GM20431 (cell line): ENCODE results near the gene HSPA8.
"Not testable (repeated sequence)": the region's sequence is repeated elsewhere in the genome, so short reads cannot be mapped to it uniquely, and the experiment has no call there.

Source experiments
- in situ Hi-C: fragments of 300-500 bp; cut with MseI, MboI; formaldehyde crosslinking; loops from one replicate; pipeline ENCODE4 v1.15.0; 2020; ENCODE audit warnings: low sequenced_read_pairs; ENCODE audit not compliant: unreplicated experiment

Gene HSPA8

DNA sequence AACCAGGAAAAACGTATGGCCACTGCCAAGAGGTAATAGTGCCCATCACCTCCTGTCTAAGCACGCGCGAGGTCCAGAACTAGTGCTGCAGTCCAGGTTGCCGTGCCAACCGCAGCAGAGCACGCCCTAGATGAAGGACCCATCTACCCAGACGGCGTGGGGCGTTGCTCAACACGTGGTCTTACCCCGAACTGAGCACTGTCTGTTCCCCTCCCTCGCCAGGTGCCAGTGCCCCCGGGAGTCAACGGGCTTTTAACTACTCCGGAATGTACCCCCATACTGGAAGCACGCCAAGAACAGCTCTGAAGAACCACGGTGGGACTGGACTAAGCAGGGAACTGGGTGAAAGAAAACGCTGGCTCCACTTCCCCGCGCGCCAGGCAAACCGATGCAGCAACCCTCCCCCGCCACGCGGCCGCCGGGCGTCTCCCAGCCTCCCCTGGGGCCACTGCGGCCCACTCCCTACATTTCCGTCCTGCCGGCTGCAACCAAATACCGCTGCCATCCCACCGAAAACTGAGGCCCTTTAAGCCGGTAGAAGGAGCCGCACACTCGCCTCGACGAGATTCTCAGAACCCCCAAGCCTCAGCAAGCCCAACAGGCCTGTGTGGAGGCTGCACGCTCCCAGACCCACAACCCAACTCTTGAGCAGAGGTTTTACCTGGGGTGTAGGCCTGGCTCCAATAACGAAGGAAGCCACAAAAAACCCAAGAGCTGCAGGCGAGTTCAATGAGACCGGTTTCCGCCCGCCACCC, at the start of gene HSPA8:
Gene HSPA8, minus strand, starts transcription at position 734 of the 755 bp plus-strand sequence. CDS start 812 bp downstream, outside the sequence.
- in situ Hi-C loops = no loop called here

DNA sequence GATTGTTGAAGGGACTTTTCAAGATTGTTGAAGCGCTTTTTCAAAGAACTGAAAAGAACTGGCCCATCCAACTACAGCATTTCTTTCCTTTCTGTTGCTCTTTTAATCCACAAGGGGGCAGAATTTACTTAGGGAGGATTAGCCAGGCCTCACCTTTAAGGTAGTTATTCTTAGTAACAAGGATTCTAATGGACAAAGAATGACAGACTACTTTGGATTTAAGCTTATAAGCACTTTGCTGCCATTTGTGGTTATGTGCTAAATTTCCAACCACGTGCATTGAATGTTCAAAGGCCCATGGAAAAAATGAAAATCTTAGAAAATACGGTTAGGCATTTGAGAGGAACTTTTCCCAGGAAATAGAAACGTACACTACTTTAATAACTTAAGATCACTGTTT, 49.5 kb upstream of the HSPA8 start:
- in situ Hi-C loops = loop anchor here (10.0 to 25.0 kb wide), 2 partner anchors 133 to 376 kb away; no protein-coding TSS in a partner anchor

DNA sequence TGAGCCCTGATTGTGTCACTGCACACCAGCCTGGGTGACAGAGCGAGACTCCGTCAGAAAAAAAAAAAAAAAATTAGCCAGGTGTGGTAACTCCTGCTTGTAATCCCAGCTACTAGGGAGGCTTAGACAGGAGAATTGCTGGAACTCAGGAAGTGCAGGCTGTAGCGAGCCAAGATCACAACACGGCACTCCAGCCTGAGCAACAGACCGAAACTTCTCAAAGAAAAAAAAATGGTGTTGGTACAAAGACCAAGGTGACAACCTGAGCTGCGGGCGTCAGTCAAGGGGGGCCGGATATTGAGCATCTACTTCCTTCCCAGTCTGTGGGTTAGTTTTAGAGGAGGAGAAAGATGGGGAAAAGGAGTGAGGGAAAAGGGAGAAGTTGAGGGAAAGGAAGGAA, 48.5 kb upstream of the HSPA8 start:
- in situ Hi-C loops = loop anchor here (10.0 to 25.0 kb wide), 2 partner anchors 134 to 377 kb away; no protein-coding TSS in a partner anchor

DNA sequence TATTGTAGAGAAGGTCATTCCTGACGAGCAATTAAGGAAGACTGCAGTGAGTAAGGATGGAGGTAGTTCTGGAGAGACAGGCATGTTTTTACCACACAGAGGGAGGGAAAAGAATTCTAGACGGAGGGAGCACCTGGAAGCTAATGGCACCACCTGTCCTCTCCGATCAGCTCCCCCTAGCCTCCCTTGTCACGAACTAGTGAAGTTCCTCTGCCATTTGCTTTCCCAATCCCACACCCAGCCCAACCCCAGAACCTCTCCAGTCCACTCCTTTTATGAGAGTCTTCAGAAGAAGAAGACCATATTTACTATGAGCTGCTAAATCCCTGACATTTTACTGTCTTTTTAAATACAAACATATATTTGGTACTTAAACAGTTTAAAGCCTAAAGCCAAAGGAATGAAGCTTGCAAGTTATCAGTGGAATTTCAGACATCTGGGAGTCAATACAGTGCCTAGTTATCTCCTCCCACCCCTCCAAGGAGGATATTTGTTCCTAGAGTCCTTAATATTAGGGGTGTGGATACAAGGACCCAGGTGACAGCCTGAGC, 46.1 kb upstream of the HSPA8 start:
- in situ Hi-C loops = loop anchor here (25.0 kb wide), 1 partner anchor 379 kb away; no protein-coding TSS in a partner anchor

DNA sequence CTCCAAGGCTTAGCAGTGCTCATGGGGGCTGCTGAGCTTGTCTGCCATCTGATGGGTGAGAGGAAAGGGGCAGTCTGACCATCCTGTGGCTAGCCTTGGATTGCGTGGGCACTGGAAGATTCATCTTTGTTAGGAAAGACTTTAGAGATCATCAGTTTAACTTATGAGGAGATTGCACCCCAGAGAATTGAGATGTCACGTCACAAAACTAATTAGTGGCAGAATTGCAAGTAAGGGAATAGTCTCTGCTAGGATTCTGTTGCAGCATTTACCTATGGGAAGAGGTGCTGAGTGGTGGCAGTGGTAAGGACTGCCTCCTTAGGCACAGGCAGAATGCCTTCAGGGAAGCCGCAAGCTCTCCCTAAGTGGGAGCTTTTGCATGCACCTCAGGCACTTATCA, 42.8 kb upstream of the HSPA8 start:
- in situ Hi-C loops = loop anchor here (25.0 kb wide), 1 partner anchor 383 kb away; no protein-coding TSS in a partner anchor

DNA sequence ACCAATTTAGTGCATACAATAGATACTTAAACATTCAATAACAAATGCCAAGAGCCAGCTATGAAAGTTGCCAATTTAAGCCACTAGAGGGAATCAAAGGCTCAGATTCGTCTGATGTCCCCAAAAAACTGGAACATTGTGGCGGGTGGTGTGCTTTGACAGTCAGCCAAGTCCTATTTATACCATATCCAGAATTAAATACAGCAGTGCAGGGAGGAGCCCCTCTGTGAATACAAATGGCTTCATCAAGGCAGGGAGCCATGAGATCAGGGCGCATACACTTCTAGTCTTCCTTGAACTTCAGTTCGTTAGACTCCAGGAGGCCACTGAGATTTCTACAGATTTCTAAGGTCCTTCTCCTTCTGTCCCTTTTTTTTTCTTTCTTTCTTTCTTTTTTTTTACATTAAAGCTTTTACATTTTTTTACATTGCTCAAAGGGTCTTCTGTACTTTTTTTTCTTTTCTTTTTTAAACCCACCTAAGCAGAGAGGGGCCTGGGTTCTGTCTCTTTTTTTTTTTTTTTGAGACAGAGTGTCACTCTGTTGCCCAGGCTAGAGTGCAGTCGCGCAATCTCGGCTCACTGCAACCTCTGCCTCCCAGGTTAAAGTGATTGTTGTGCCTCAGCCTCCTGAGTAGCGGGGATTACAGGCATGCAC, 41.5 kb upstream of the HSPA8 start:
- in situ Hi-C loops = loop anchor here (25.0 kb wide), 1 partner anchor 384 kb away; no protein-coding TSS in a partner anchor

DNA sequence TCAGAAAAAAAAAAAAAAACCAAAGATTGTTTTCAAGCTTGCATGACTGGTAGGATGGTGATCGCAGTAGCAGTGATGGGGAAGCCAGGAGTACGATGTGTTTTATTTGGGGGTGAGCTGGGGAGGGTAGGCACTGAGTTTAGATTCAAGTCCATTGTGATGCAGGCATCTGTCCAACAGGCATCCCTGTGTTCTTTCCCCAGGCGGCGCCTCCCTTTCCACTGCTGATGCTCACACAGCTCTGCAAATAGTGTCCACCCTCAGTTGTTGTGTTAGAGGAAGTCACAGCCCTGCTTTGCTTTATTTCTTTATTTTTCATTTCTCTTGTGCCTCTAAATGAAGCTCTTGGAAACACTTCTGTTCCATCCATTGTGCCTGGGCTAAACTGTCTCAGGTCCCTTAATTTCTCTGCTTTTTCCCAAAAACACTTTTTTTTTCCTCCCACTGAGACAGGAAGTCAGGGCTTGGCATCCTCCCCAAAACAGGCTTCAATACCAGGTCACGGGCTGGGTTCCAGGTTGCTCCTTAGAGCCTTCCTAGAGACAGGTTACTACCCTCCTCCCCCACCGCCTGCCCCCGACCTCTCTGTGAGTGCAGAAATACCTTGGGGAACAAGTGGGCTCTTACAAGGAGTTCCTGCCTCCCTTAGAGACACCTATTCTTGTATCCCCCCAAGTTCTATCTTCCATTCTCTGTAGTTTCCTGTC, 38.6 kb upstream of the HSPA8 start:
- in situ Hi-C loops = loop anchor here (25.0 kb wide), 1 partner anchor 387 kb away; no protein-coding TSS in a partner anchor

DNA sequence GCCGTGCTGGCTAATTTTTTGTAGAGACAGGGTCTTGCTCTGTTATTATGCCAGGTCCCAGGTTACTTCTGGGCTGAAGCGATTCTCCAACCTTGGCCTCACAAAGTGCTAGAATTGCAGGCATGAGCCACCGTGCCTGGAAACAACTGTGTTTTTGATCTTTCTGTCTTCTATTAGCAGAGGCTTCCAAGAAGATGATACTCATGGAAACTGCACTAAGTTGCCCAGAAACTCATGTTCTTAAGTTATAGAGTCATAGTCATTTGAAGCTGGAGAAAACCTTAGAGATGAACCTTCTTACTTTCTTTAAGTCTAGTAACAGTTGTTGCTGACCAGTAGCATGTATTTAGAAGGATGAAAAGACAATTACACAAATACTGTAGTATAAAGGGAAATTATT, 37.1 kb upstream of the HSPA8 start:
- in situ Hi-C loops = no loop called here

DNA sequence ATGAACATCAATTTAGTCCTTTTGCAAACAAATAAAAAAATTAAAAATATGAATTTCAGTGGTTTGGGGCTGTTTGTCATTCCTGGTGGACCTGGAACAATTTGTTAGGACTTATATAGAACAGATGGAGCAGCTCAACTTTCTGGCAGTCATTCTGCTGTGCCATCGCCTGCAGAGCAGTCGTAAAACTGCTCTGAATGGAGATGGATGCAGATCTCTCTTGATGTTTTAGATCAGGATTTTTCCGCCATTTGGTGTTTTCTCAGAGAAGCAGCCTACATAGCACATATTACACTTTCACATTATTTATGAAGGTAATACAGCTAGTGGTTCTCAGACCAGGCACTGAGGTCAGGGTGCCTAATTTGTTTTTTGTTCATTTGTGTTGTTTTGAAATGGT, 31.8 kb upstream of the HSPA8 start:
- in situ Hi-C loops = no loop called here

DNA sequence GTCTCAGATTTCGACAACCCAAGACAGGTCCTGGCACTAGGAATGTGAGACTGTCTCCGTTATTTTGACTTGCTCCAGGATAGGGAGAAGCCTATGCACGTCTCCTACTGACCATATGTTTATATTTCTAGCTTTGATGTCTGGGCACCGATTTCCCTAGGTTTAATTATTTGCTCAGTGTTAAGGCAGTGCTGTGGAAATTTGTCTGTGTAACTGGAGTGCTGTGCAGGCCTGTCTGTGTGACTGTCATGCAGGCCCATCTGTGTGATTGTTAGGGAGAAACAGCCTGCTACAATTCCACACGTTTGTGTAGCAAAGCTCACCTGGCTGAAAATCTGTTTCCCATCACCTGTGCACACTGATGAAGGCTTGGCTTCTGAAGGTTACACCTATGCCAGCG, 29.6 kb upstream of the HSPA8 start:
- in situ Hi-C loops = no loop called here

DNA sequence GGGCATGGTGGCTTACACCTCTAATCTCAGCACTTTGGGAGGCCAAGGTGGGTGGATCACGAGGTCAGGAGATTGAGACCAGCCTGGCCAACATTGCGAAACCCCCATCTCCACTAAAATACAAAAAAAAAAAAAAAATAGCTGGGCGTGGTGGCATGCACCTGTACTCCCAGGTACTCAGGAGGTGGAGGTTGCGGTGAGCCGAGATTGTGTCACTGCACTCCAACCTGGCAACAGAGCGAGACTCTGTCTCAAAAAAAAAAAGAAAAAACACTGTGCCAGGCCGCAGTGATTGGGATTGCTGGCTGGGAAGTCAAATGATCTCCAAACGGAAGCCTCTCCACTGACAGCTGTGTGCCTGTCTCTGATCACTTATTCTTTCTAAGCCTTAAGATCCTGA, 28.2 kb upstream of the HSPA8 start:
- in situ Hi-C loops = not testable (repeated sequence)

DNA sequence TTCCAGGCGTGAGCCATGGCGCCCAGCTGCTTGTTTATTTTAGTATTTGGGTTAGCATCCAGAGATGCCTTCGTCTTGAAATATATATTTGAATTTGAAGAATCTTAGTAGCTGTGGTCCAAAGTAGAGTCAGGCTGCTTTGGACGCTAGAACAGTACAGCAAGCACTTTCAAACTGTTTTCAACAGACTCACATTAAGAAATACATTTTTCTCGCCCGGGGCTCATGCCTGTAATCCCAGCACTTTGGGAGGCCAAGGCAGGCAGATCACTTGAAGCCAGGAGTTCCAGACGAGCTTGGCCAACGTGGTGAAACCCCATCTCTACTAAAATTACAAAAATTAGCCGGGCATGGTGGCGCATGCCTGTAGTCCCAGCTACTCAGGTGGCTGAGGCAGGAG, 27.0 kb upstream of the HSPA8 start:
- in situ Hi-C loops = not testable (repeated sequence)

DNA sequence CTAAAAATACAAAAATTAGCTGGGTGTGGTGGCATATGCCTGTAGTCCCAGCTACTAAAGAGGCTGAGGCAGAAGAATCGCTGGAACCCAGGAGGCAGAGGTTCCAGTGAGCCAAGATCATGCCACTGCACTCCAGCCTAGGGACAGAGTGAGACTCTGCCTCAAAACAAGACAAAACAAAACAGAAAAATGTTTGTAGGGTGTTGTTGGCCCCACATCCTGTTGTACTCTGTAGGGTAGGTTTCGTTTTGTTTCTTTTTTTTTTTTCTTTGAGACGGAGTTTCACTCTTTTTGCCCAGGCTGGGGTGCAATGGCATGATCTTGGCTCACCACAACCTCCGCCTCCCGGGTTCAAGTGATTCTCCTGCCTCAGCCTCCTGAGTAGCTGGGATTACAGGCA, 25.7 kb upstream of the HSPA8 start:
- in situ Hi-C loops = not testable (repeated sequence)

DNA sequence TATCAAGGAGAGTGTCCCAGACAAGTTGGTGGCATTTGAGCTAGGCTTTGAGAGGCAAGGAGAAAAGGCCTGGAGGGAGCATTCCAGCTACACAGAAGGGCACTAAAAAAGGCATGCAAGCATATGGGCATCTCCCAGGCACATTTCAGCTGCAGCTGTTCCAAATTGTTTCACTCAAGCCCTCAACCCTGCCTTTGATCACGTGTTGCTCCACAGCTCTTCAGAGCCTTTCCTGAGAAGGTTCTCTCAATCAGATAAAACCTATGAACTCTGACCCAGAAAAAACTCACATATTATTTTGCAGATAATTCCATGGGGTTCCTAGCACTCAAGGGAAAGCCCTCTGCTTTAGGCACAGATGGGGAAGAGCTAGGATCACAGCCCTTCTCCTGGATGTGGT, 24.4 kb upstream of the HSPA8 start:
- in situ Hi-C loops = no loop called here

DNA sequence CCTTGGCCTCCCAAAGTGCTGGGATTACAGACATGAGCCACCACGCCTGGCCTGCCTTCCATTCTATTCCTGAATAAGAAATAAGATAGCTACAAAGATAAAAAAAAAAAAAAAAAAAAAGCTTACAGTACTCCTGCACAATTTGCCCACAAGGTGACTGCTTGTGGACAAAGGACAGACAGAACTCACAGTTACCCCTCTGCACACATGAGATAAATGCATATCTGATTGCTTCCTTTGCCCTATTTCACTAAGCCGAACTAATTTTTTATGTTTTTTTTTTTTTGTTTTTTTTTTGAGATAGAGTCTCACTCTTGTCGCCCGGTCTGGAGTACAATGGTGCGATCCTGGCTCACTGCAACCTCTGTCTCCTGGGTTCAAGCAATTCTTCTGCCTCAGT, 23.6 kb upstream of the HSPA8 start:
- in situ Hi-C loops = no loop called here

DNA sequence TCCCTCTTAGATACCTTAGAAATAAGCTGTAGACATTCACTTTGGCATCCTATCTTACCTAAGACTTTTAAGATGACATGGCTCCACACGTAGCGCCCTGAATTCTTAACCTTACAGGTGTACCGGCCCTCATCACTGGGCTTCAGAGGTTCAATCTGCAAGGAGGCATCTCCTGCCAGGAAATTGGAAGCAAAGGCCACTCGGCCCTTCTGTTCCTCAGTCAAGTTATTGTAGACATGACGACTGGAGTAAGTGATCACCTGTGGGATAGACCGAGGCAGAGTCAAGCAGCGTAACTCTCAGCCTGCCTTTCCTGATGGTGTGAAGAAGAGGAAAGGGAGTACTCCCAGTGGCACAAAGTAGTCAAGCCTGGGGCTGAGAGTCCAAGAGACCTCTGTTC, 22.5 kb upstream of the HSPA8 start:
- in situ Hi-C loops = no loop called here

DNA sequence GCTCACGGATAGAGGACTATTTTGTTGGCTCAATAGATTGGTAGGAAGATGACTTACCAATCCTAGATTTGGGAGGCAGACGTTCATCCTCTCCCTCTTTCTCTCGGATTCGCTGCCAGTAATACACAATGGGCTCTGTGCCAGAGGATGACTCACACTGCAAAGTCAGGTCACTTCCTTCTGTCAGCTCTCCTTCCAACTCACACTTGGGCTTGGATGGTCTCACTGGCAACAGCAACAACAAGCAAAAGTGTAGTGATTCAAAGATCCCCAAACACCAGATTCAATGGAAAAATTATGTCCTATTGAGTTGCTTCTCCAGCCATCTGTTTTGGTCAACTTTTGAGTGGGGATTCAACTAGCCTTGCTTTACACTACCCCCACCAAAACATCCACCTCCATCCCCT, 21.7 kb upstream of the HSPA8 start:
- in situ Hi-C loops = no loop called here

DNA sequence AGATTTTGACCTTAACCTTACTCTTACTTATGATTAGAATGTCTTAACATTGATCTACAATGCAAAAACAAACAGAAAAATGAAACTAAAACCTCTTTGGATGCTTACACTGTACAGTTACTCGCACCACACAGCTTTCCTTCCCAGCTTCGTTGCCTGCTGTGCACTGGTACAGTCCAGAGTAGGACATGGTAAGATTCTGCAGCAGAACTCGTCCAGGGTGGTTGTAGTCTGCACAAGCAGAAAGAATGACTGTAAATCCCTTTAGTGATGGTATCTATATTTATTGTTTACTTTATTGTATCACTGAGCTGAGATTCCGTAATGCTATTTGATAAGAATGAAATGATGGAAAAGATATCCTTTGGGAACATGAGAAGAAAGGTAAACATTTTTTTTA, 21.0 kb upstream of the HSPA8 start:
- in situ Hi-C loops = no loop called here

DNA sequence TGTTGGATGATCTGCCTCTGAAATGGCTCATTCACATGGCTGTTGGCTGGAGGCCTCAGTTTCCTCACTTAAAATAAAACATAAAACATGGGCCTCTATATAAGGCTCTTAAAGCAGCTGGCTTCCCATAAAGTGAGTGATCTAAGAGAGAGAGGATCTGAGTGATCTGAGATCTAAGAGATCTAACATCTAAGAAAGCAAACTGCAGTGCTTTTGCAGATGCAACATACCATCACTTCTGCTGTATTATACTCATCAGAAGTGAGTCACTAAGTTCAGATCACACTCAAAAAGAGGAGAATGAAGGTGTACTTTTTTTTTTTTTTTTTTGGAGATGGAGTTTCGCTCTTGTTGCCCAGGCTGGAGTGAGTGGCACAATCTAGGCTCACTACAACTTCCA, 18.1 kb upstream of the HSPA8 start:
- in situ Hi-C loops = no loop called here

DNA sequence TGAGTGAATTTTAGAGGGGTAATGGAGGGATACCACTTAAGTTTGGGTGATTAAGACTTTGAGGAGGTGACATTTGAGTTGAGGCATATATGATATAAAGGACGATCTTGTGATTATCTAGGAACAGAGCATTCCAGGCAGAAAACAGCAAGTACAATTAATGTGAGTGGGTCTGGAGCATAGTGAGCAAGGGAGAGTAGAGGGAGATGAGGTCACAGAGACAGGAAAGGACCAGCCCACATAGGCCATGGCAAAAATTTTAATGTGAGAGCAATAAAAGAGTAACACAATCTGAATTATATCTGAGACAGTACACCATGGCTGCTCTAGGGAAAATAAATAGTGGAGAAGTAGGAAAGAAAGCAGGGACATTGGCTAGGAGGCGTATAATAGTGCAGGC, 14.5 kb upstream of the HSPA8 start:
- in situ Hi-C loops = no loop called here
